C4-2B (cell line): ENCODE results near the gene CD81.

Source experiments
- CTCF ChIP-seq: fragments of 450-650 bp; conservative IDR thresholded peaks from 2 replicates; pipeline ENCODE4 v1.5.1; 2017; ENCODE audit warnings: mild to moderate bottlenecking
- ZFX ChIP-seq: fragments of 450-650 bp; IDR thresholded peaks from 2 replicates; pipeline ENCODE4 v1.6.1; 2017

GRCh38 chr11:2379466-2380174, 2.5 kb downstream of the CD81 start:
- TF ChIP-seq CTCF = no peak
- no peak for TF ChIP-seq ZFX
